Activated B cell treated with CpG ODN at 0.5 μM for 24 hours (primary cell): Measurements from ENCODE around the gene DPF3. TPM values are rescaled to one million over a fixed set of nuclear protein-coding genes. Genes with fewer than 3 reads are reported as not detected.

Source experiments
- ATAC-seq: fragments of 200-7000 bp; cut with Tn5 transposase; one replicate; pipeline ENCODE4 v1.10.0; 2021; ENCODE audit warnings: low read depth, mild to moderate bottlenecking, moderate library complexity
- CTCF ChIA-PET: fragments of 350-600 bp; sonication (Branson Sonifier 250); formaldehyde crosslinking; loops from one replicate; lab custom pipeline; 2021; ENCODE audit warnings: antibody characterized with exemption; lab: Charles Lee
- POLR2A ChIA-PET: fragments of 350-600 bp; sonication (Branson Sonifier 250); formaldehyde crosslinking; loops from one replicate; lab custom pipeline; 2021; ENCODE audit warnings: antibody characterized with exemption; lab: Charles Lee
- DNase-seq: peaks from one replicate; pipeline ENCODE4 v3.0.0; 2022
- H3K27ac Mint-ChIP-seq: one replicate; pipeline ENCODE4 v1.8.0; 2020; ENCODE audit warnings: mixed read lengths
- H3K27me3 Mint-ChIP-seq: one replicate; pipeline ENCODE4 v1.8.0; 2021; ENCODE audit warnings: mixed read lengths
- H3K36me3 Mint-ChIP-seq: one replicate; pipeline ENCODE4 v1.8.0; 2021; ENCODE audit warnings: low read depth, mixed read lengths
- H3K4me1 Mint-ChIP-seq: one replicate; pipeline ENCODE4 v1.8.0; 2021; ENCODE audit warnings: mixed read lengths
- H3K4me3 Mint-ChIP-seq: one replicate; pipeline ENCODE4 v1.8.0; 2020; ENCODE audit warnings: mild to moderate bottlenecking, mixed read lengths
- H3K9me3 Mint-ChIP-seq: one replicate; pipeline ENCODE4 v1.8.0; 2020; ENCODE audit warnings: mixed read lengths
- CTCF ChIP-seq: fragments of 200-600 bp; IDR thresholded peaks from one replicate; pipeline ENCODE4 v1.8.0; 2022; ENCODE audit warnings: antibody characterized with exemption, mild to moderate bottlenecking
- intact Hi-C: fragments of 100-400 bp; cut with micrococcal nuclease; formaldehyde crosslinking; loops from one replicate; pipeline ENCODE4 v1.15.1; 2024
- total RNA-seq: library from RNA; stranded (reverse); gene quantifications from 2 replicates; pipeline ENCODE4 v1.2.3, GENCODE V29; 2022

The DPF3 gene
- total RNA-seq, 1 donor from 2014 or later = 3.5 TPM

DNA sequence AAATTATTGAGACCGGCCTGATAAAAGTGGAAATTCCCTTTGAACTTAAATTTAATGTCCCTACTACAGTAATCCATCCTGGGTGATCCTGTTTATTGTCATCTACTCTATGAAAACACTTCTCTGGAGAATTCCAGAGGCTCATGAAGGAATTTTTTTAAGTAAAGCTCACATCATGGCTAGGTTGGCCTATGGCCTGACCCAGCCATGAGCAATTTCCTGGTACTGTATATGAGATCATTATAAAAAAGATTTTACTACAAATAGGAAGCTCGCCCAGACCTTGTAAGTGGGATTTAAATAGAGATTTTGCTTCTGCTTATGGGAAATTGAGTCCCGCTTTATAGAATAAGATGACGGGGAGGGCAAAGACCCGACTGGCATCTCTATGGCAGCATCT, 215.5 kb downstream of the DPF3 start:
- ChIA-PET CTCF (no interaction called here), POLR2A (no interaction called here)
- Mint-ChIP-seq H3K4me1 (peaks cover 53% of the 10 kb centered on the region), H3K27ac (no peak overlapping the region), H3K27me3 (no peaks in the 10 kb centered on the region), H3K9me3 (peaks cover 4% of the 10 kb centered on the region), H3K4me3 (no peak overlapping the region), H3K36me3 (peaks cover 20% of the 10 kb centered on the region)
- intact Hi-C loops = loop anchor here (5.0 kb wide), 1 partner anchor 214 kb away; the partner anchor contains the start of gene DPF3
- TF ChIP-seq CTCF = no peak
- no peak for DNase-seq
- ATAC-seq = no peak

DNA sequence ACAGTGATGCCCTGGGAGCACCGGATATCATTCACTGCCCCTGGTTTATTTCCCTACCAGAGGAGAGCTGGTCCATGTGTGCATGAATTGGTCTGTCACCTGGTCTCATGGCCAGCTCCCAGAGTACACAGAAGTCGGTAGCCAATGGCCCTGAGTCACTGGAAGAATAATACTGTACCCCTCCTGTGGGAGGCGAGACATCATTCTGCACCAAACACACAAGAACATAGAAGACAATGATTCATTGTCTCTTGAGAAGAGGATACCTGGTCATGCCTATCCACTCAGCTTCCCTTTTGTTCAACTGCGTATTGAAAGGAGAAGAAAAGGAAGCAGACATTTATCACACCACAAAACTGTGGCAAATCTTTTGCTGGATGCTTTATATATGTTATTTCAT, 216.2 kb downstream of the DPF3 start:
- no peak for TF ChIP-seq CTCF
- H3K4me3 Mint-ChIP-seq = no peak overlapping the region
- H3K4me1 Mint-ChIP-seq = peaks cover 58% of the 10 kb centered on the region
- intact Hi-C loops = loop anchor here (5.0 kb wide), 1 partner anchor 215 kb away; the partner anchor contains the start of gene DPF3
- ChIA-PET POLR2A (no interaction called here), CTCF (no interaction called here)
- peaks cover 4% of the 10 kb centered on the region for H3K9me3 Mint-ChIP-seq
- ATAC-seq (peak; percentile 50), DNase-seq (no peak)
- H3K27ac Mint-ChIP-seq = no peak overlapping the region
- H3K27me3 Mint-ChIP-seq = no peaks in the 10 kb centered on the region
- peaks cover 25% of the 10 kb centered on the region for H3K36me3 Mint-ChIP-seq

DNA sequence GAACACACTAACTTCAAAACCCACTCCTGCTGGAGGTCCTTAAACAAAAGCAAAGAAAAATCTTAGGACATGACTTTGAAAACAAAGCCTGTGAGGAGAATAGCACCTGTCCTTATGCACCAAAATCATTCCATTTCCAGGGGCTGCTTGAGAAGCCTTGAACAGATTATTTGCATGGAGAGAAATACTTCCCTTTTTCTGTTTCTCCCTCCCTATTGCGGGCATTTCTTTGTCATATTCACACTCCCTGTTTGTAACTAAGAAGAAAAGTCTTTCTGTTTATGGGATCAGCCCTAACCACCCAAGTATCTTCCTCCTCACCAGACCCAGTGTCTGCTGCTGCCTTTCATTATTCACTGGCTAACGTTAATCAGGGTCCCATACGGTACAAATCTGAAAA, 218.8 kb downstream of the DPF3 start:
- Mint-ChIP-seq H3K27ac (peak overlapping the region; percentile 50), H3K4me3 (peak overlapping the region; percentile 64), H3K9me3 (peaks cover 4% of the 10 kb centered on the region), H3K36me3 (peaks cover 35% of the 10 kb centered on the region), H3K4me1 (peaks cover 58% of the 10 kb centered on the region), H3K27me3 (no peaks in the 10 kb centered on the region)
- DNase-seq = no peak
- TF ChIP-seq CTCF = no peak
- ChIA-PET POLR2A (no interaction called here), CTCF (no interaction called here)
- intact Hi-C loops = loop anchor here (2.0 to 5.0 kb wide), 2 partner anchors 156 to 217 kb away; partner anchors contain the start of gene DPF3
- peak; percentile 54 for ATAC-seq

GRCh38 chr14:72673179-72673578, 220.7 kb downstream of the DPF3 start:
- no peak overlapping the region for H3K4me3 Mint-ChIP-seq
- peaks cover 4% of the 10 kb centered on the region for H3K9me3 Mint-ChIP-seq
- TF ChIP-seq CTCF = no peak
- ChIA-PET CTCF (no interaction called here), POLR2A (no interaction called here)
- ATAC-seq (no peak), DNase-seq (no peak)
- H3K36me3 Mint-ChIP-seq = peaks cover 51% of the 10 kb centered on the region
- intact Hi-C loops = no loop called here
- H3K27ac Mint-ChIP-seq = no peak overlapping the region
- no peaks in the 10 kb centered on the region for H3K27me3 Mint-ChIP-seq
- H3K4me1 Mint-ChIP-seq = peaks cover 53% of the 10 kb centered on the region

- no peak overlapping the region for H3K4me3 Mint-ChIP-seq
- H3K4me1 Mint-ChIP-seq = peaks cover 15% of the 10 kb centered on the region
- intact Hi-C loops = no loop called here
- ATAC-seq (no peak), DNase-seq (no peak)
- H3K27me3 Mint-ChIP-seq = no peaks in the 10 kb centered on the region
- TF ChIP-seq CTCF = no peak
- H3K36me3 Mint-ChIP-seq = peaks cover 43% of the 10 kb centered on the region
- no peaks in the 10 kb centered on the region for H3K9me3 Mint-ChIP-seq
- CTCF ChIA-PET = no interaction called here
- POLR2A ChIA-PET = no interaction called here
- H3K27ac Mint-ChIP-seq = no peak overlapping the region
Measured at GRCh38 chr14:72666610-72667009, 227.3 kb downstream of the DPF3 start.
